HepG2 (cell line): ENCODE results near the gene GGNBP2. TPM values are rescaled to one million over a fixed set of nuclear protein-coding genes. Genes with fewer than 3 reads are reported as not detected.

Source experiments
- ETV5 ChIP-seq: IDR thresholded peaks from 2 replicates; pipeline ENCODE4 v1.6.1; 2018; ENCODE audit warnings: missing biosample characterization, missing genetic modification reagents, inconsistent platforms, borderline replicate concordance
- JUND ChIP-seq: sonication (generic); formaldehyde crosslinking; IDR thresholded peaks from 2 replicates; pipeline ENCODE4 v1.8.0; 2022; ENCODE audit warnings: mild to moderate bottlenecking, missing genetic modification reagents
- SETDB1 ChIP-seq: sonication (generic); formaldehyde crosslinking; IDR thresholded peaks from 2 replicates; pipeline ENCODE4 v1.5.1; 2020; ENCODE audit warnings: missing genetic modification reagents, mild to moderate bottlenecking, borderline replicate concordance
- SMAD1 ChIP-seq: sonication (generic); formaldehyde crosslinking; IDR thresholded peaks from 2 replicates; pipeline ENCODE4 v1.4.0; 2020; ENCODE audit warnings: missing genetic modification reagents, low read depth, mild to moderate bottlenecking, borderline replicate concordance
- TBX2 ChIP-seq: sonication (generic); formaldehyde crosslinking; IDR thresholded peaks from 2 replicates; pipeline ENCODE4 v1.5.0; 2020; ENCODE audit warnings: missing genetic modification reagents, mild to moderate bottlenecking, borderline replicate concordance
- ZNF205 ChIP-seq: IDR thresholded peaks from 2 replicates; pipeline ENCODE4 v1.6.1; 2018; ENCODE audit warnings: missing biosample characterization, missing genetic modification reagents
- ZNF496 ChIP-seq: sonication (generic); formaldehyde crosslinking; IDR thresholded peaks from 2 replicates; pipeline ENCODE4 v1.8.1; 2023; ENCODE audit warnings: mild to moderate bottlenecking, moderate library complexity, missing genetic modification reagents; ENCODE audit not compliant: insufficient replicate concordance
- ZNF703 ChIP-seq: sonication (generic); formaldehyde crosslinking; IDR thresholded peaks from 2 replicates; pipeline ENCODE4 v1.5.1; 2020; ENCODE audit warnings: missing genetic modification reagents, mild to moderate bottlenecking, moderate library complexity, borderline replicate concordance
- ZNF709 ChIP-seq: sonication (generic); formaldehyde crosslinking; IDR thresholded peaks from 2 replicates; pipeline ENCODE4 v1.5.0; 2020; ENCODE audit warnings: mild to moderate bottlenecking, missing genetic modification reagents
- ZNF768 ChIP-seq: sonication (generic); formaldehyde crosslinking; IDR thresholded peaks from 2 replicates; pipeline ENCODE4 v1.4.0; 2020; ENCODE audit warnings: missing genetic modification reagents
- ZSCAN12 ChIP-seq: sonication (generic); formaldehyde crosslinking; IDR thresholded peaks from 2 replicates; pipeline ENCODE4 v1.9.0; 2021; ENCODE audit warnings: mild to moderate bottlenecking, missing genetic modification reagents
- polyA plus RNA-seq, 8 experiments: library from polyadenylated mRNA; depleted of rRNA in 3 of 8; stranded (reverse) in 7 of 8; unstranded in 1 of 8; fragments of >200 nt; fragmentation: Illumina TruSeq in 4 of 8; extraction: Trizol in 4 of 8; gene quantifications; 2 replicates each; pipeline versions ENCODE4 v1.2.1 to v1.2.3, GENCODE V29; 2011 to 2016; ENCODE audit warnings: low read depth in 4 of 8, missing spikeins in 1 of 8, mixed read lengths in 1 of 8; ENCODE audit not compliant: insufficient read depth in 1 of 8
- total RNA-seq, 5 experiments: library from RNA; depleted of rRNA; stranded (reverse); fragments of >200 nt; fragmentation: Illumina TruSeq; extraction: Trizol; gene quantifications; 2 replicates each; pipeline ENCODE4 v1.2.3, GENCODE V29; 2016; ENCODE audit warnings: low read depth in 1 of 5
- TF ChIP-seq, protein P1 (sequence below): sonication (generic); formaldehyde crosslinking; IDR thresholded peaks from 2 replicates; pipeline ENCODE4 v1.4.0; 2020; ENCODE audit warnings: mild to moderate bottlenecking, missing genetic modification reagents
- TF ChIP-seq, protein P2 (sequence below): sonication (generic); formaldehyde crosslinking; IDR thresholded peaks from 2 replicates; pipeline ENCODE4 v1.4.0; 2020; ENCODE audit warnings: missing genetic modification reagents
- TF ChIP-seq, protein P3 (sequence below): sonication (generic); formaldehyde crosslinking; IDR thresholded peaks from 2 replicates; pipeline ENCODE4 v1.4.0; 2020; ENCODE audit warnings: missing genetic modification reagents, borderline replicate concordance
- TF ChIP-seq, protein P4 (sequence below): conservative IDR thresholded peaks from 2 replicates; pipeline ENCODE4 v1.6.1; 2018; ENCODE audit warnings: missing genetic modification reagents
- TF ChIP-seq, protein P5 (sequence below): sonication (generic); formaldehyde crosslinking; IDR thresholded peaks from 2 replicates; pipeline ENCODE4 v1.5.1; 2020; ENCODE audit warnings: missing genetic modification reagents, mild to moderate bottlenecking, borderline replicate concordance

Gene GGNBP2
- total and polyA plus RNA-seq, 2 of the 13 experiments (the other 11 are each of a cell fraction or from before 2014, with no cell fraction given), result 53.3 to 84.2 TPM

DNA sequence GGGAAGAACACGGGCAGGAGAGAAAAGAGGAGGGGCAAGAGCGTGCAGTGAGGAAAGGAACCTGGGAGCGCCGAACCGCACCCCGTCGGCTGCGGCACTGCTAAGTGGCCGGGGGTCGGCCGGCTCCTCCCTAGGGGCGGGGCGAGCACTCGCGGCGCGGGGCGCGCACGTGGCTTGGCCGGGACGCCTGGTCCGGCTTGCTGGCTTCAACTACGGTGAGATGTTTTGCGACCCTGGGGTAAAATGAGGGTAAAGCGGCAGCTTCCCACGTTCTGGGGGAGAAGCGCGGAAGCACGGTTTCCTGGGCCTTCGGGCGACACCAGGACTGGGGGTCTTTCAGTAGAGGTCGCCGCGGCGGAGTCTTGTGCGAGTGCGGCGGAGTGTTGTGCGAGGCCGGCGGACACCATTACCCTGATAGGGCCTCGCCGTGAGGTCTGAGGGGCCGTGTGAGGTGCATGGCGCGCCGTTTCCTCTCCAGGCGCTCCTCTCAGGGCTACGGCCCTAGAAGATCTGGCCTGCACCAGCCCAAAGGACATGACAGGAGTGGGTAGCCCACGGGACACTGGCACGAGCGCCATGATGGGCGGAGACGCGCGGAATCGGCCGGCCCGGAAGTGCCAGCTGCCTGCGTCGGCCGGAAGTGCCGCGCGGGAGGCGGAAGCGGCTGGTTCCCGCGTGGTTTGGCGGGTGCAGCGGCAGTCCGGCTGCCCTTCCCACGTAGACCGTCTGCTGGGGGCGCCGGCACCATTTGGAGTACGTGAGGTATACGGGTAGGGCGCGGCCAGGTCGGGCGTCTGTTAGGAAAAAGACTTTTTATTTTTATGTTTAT is 9.7 kb upstream of the GGNBP2 start, which contains the start of the genes MYO19 and PIGW (continued):
- TF ChIP-seq ZNF709 (CRISPR knock-in tag) (peak; percentile 61; the same call in 1 of the 2 replicates), ZNF496 (no peak), SETDB1 (no peak), SMAD1 (CRISPR knock-in tag) (no peak), JUND (CRISPR knock-in tag) (peak; percentile 28; the same call in 1 of the 2 replicates), ZSCAN12 (CRISPR knock-in tag) (no peak; the same call in 1 of the 2 replicates), ZNF703 (CRISPR knock-in tag) (peak; percentile 22; the same call in 1 of the 2 replicates), ZNF205 (CRISPR knock-in tag) (no peak), ETV5 (CRISPR knock-in tag) (peak; percentile 89), ZNF768 (CRISPR knock-in tag) (peak; percentile 51; the same call in 1 of the 2 replicates), TBX2 (peak; percentile 83)
- TF ChIP-seq, protein P1, sequence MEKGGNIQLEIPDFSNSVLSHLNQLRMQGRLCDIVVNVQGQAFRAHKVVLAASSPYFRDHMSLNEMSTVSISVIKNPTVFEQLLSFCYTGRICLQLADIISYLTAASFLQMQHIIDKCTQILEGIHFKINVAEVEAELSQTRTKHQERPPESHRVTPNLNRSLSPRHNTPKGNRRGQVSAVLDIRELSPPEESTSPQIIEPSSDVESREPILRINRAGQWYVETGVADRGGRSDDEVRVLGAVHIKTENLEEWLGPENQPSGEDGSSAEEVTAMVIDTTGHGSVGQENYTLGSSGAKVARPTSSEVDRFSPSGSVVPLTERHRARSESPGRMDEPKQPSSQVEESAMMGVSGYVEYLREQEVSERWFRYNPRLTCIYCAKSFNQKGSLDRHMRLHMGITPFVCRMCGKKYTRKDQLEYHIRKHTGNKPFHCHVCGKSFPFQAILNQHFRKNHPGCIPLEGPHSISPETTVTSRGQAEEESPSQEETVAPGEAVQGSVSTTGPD (CRISPR knock-in tag), result no peak
- TF ChIP-seq, protein P2, sequence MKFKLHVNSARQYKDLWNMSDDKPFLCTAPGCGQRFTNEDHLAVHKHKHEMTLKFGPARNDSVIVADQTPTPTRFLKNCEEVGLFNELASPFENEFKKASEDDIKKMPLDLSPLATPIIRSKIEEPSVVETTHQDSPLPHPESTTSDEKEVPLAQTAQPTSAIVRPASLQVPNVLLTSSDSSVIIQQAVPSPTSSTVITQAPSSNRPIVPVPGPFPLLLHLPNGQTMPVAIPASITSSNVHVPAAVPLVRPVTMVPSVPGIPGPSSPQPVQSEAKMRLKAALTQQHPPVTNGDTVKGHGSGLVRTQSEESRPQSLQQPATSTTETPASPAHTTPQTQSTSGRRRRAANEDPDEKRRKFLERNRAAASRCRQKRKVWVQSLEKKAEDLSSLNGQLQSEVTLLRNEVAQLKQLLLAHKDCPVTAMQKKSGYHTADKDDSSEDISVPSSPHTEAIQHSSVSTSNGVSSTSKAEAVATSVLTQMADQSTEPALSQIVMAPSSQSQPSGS (CRISPR knock-in tag), result 0 out of 2 replicates have a peak, but pooled peaks have one; percentile 39
- TF ChIP-seq, protein P3, sequence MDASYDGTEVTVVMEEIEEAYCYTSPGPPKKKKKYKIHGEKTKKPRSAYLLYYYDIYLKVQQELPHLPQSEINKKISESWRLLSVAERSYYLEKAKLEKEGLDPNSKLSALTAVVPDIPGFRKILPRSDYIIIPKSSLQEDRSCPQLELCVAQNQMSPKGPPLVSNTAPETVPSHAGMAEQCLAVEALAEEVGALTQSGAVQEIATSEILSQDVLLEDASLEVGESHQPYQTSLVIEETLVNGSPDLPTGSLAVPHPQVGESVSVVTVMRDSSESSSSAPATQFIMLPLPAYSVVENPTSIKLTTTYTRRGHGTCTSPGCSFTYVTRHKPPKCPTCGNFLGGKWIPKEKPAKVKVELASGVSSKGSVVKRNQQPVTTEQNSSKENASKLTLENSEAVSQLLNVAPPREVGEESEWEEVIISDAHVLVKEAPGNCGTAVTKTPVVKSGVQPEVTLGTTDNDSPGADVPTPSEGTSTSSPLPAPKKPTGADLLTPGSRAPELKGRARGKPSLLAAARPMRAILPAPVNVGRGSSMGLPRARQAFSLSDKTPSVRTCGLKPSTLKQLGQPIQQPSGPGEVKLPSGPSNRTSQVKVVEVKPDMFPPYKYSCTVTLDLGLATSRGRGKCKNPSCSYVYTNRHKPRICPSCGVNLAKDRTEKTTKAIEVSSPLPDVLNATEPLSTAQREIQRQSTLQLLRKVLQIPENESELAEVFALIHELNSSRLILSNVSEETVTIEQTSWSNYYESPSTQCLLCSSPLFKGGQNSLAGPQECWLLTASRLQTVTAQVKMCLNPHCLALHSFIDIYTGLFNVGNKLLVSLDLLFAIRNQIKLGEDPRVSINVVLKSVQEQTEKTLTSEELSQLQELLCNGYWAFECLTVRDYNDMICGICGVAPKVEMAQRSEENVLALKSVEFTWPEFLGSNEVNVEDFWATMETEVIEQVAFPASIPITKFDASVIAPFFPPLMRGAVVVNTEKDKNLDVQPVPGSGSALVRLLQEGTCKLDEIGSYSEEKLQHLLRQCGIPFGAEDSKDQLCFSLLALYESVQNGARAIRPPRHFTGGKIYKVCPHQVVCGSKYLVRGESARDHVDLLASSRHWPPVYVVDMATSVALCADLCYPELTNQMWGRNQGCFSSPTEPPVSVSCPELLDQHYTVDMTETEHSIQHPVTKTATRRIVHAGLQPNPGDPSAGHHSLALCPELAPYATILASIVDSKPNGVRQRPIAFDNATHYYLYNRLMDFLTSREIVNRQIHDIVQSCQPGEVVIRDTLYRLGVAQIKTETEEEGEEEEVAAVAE (CRISPR knock-in tag), result no peak; the same call in 1 of the 2 replicates
- TF ChIP-seq, protein P4, sequence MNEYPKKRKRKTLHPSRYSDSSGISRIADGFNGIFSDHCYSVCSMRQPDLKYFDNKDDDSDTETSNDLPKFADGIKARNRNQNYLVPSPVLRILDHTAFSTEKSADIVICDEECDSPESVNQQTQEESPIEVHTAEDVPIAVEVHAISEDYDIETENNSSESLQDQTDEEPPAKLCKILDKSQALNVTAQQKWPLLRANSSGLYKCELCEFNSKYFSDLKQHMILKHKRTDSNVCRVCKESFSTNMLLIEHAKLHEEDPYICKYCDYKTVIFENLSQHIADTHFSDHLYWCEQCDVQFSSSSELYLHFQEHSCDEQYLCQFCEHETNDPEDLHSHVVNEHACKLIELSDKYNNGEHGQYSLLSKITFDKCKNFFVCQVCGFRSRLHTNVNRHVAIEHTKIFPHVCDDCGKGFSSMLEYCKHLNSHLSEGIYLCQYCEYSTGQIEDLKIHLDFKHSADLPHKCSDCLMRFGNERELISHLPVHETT (CRISPR knock-in tag), result no peak
- TF ChIP-seq, protein P5, sequence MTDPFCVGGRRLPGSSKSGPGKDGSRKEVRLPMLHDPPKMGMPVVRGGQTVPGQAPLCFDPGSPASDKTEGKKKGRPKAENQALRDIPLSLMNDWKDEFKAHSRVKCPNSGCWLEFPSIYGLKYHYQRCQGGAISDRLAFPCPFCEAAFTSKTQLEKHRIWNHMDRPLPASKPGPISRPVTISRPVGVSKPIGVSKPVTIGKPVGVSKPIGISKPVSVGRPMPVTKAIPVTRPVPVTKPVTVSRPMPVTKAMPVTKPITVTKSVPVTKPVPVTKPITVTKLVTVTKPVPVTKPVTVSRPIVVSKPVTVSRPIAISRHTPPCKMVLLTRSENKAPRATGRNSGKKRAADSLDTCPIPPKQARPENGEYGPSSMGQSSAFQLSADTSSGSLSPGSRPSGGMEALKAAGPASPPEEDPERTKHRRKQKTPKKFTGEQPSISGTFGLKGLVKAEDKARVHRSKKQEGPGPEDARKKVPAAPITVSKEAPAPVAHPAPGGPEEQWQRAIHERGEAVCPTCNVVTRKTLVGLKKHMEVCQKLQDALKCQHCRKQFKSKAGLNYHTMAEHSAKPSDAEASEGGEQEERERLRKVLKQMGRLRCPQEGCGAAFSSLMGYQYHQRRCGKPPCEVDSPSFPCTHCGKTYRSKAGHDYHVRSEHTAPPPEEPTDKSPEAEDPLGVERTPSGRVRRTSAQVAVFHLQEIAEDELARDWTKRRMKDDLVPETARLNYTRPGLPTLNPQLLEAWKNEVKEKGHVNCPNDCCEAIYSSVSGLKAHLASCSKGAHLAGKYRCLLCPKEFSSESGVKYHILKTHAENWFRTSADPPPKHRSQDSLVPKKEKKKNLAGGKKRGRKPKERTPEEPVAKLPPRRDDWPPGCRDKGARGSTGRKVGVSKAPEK, result no peak
